GM23338 (cell line): ENCODE measurements around the gene USP17L12. TPM values are rescaled to one million over a fixed set of nuclear protein-coding genes. Genes with fewer than 3 reads are reported as not detected.
"Not testable (repeated sequence)": the region's sequence is repeated elsewhere in the genome, so short reads cannot be mapped to it uniquely, and the experiment has no call there.

Source experiments
- ATAC-seq: fragments of 200-7000 bp; cut with Tn5 transposase; 3 replicates; pipeline ENCODE4 v1.9.1; 2020
- DNase-seq: peaks from one replicate; pipeline ENCODE4 v3.0.0-alpha.2; 2015; ENCODE audit warnings: low spot score
- H2AFZ ChIP-seq: fragments of 200-600 bp; sonication (generic); 2 replicates; pipeline ENCODE4 v1.8.0; 2016; ENCODE audit warnings: antibody characterized with exemption, mild to moderate bottlenecking, moderate library complexity
- H3F3A ChIP-seq: fragments of 200-600 bp; sonication (generic); replicated peaks from 2 replicates; pipeline ENCODE4 v1.8.0; 2017; ENCODE audit warnings: antibody characterized with exemption, mixed run types, low read depth
- H3K27ac ChIP-seq: fragments of 200-600 bp; sonication (generic); 2 replicates; pipeline ENCODE4 v1.6.1; 2016; ENCODE audit warnings: low read depth
- H3K27me3 ChIP-seq: fragments of 200-600 bp; sonication (generic); 2 replicates; pipeline ENCODE4 v1.8.0; 2016; ENCODE audit warnings: mild to moderate bottlenecking, mixed run types, moderate library complexity; ENCODE audit not compliant: insufficient read depth
- H3K36me3 ChIP-seq: fragments of 200-600 bp; sonication (generic); 2 replicates; pipeline ENCODE4 v1.8.0; 2016; ENCODE audit warnings: mild to moderate bottlenecking; ENCODE audit not compliant: insufficient read depth
- H3K4me1 ChIP-seq: fragments of 200-600 bp; sonication (generic); 2 replicates; pipeline ENCODE4 v1.8.0; 2016; ENCODE audit warnings: mild to moderate bottlenecking, moderate library complexity; ENCODE audit not compliant: insufficient read depth
- H3K4me2 ChIP-seq: fragments of 200-600 bp; sonication (generic); 2 replicates; pipeline ENCODE4 v1.7.1; 2017; ENCODE audit warnings: mixed run types
- H3K4me3 ChIP-seq: fragments of 200-600 bp; sonication (generic); 2 replicates; pipeline ENCODE4 v1.6.1; 2016; ENCODE audit warnings: mixed run types
- H3K79me2 ChIP-seq: fragments of 200-600 bp; sonication (generic); replicated peaks from 2 replicates; pipeline ENCODE4 v1.8.0; 2017; ENCODE audit warnings: mild to moderate bottlenecking; ENCODE audit not compliant: insufficient read depth
- H3K9me2 ChIP-seq: fragments of 200-600 bp; sonication (generic); 2 replicates; pipeline ENCODE4 v1.8.0; 2017; ENCODE audit not compliant: insufficient read depth
- H4K20me1 ChIP-seq: fragments of 200-600 bp; sonication (generic); replicated peaks from 2 replicates; pipeline ENCODE4 v1.8.0; 2017; ENCODE audit warnings: mild to moderate bottlenecking; ENCODE audit not compliant: insufficient read depth
- H3K27ac Mint-ChIP-seq: 2 replicates; pipeline ENCODE4 v1.8.0; 2020; ENCODE audit warnings: inconsistent platforms, mild to moderate bottlenecking, moderate library complexity, mixed read lengths
- H3K27me3 Mint-ChIP-seq: 3 replicates; pipeline ENCODE4 v1.8.0; 2022; ENCODE audit warnings: low read depth, mild to moderate bottlenecking, moderate library complexity, mixed read lengths, inconsistent platforms; ENCODE audit not compliant: insufficient read depth, poor library complexity
- H3K36me3 Mint-ChIP-seq: 3 replicates; pipeline ENCODE4 v1.8.0; 2021; ENCODE audit warnings: low read depth, mild to moderate bottlenecking, inconsistent platforms, moderate library complexity, mixed read lengths
- H3K4me1 Mint-ChIP-seq: 3 replicates; pipeline ENCODE4 v1.8.0; 2020; ENCODE audit warnings: mild to moderate bottlenecking, inconsistent platforms, mixed read lengths
- H3K4me3 Mint-ChIP-seq: 3 replicates; pipeline ENCODE4 v1.8.0; 2021; ENCODE audit warnings: moderate library complexity, mild to moderate bottlenecking, inconsistent platforms, mixed read lengths
- H3K9me3 Mint-ChIP-seq: 3 replicates; pipeline ENCODE4 v1.8.0; 2020; ENCODE audit warnings: moderate library complexity, mild to moderate bottlenecking, inconsistent platforms, mixed read lengths
- long read RNA-seq: library from polyadenylated mRNA; unstranded; transcript quantifications from one replicate; pipeline ENCODE4 v2.0.0, GENCODE V29; 2020; ENCODE audit not compliant: unreplicated experiment
- polyA plus RNA-seq: library from polyadenylated mRNA; unstranded; fragments of >200 nt; fragmentation: Nextera tagmentation; extraction: Ambion mirVana; gene quantifications from 2 replicates; pipeline ENCODE4 v1.2.1, GENCODE V29; 2016
- total RNA-seq: library from RNA; depleted of rRNA; stranded (reverse); fragments of >200 nt; shearing (Covaris generic); gene quantifications from 2 replicates; pipeline ENCODE4 v1.2.3, GENCODE V29; 2014; rRNA removed

Gene USP17L12
- total RNA-seq (not detected in 2 replicates), polyA plus RNA-seq (not detected in 2 replicates)
- long read RNA-seq = 0 reads

DNA sequence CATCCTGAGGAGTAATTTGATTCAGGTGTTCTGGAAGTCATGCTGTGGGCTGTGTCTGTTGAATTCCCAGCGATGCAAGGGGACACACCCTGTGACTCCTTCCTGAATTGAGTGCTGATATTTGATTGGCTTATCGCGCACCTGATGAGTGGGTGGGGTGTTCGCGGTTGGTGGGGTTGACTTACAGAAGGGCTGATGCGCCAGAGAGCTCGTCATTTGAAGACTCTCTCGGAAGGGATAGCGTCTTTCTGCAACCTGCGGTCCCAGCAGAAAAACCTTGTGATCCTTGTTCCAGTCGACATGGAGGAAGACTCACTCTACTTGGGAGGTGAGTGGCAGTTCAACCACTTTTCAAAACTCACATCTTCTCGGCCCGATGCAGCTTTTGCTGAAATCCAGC is at the start of gene USP17L12:
TSS of gene USP17L12 (plus strand) at position 301 of the 400 bp plus-strand sequence. CDS start at position 301, 0 bp downstream.
- H3K4me1 Mint-ChIP-seq, DNase-seq, H3K4me3 Mint-ChIP-seq, ATAC-seq, H3K79me2 ChIP-seq, H2AFZ ChIP-seq, H3K27me3 ChIP-seq, H3K36me3 Mint-ChIP-seq, H3K9me3 Mint-ChIP-seq, H3K27ac ChIP-seq, H3K9me2 ChIP-seq, H3K36me3 ChIP-seq, H3K27ac Mint-ChIP-seq, H4K20me1 ChIP-seq, H3K4me1 ChIP-seq, H3K4me3 ChIP-seq, H3F3A ChIP-seq, H3K27me3 Mint-ChIP-seq, H3K4me2 ChIP-seq: not testable (repeated sequence)

DNA sequence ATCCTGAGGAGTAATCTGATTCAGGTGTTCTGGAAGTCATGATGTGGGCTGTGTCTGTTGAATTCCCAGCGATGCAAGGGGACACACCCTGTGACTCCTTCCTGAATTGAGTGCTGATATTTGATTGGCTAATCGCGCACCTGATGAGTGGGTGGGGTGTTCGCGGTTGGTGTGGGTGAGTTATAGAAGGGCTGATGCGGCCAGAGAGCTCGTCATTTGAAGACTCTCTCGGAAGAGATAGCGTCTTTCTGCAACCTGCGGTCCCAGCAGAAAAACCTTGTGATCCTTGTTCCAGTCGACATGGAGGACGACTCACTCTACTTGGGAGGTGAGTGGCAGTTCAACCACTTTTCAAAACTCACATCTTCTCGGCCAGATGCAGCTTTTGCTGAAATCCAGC is 9.6 kb upstream of the USP17L12 start, which contains the start of gene USP17L10:
TSS of gene USP17L10 (plus strand) at position 301 of the 400 bp plus-strand sequence. CDS start at position 301, 0 bp downstream.
- not testable (repeated sequence) for H3K27ac Mint-ChIP-seq, H3K4me2 ChIP-seq, H3K4me1 Mint-ChIP-seq

DNA sequence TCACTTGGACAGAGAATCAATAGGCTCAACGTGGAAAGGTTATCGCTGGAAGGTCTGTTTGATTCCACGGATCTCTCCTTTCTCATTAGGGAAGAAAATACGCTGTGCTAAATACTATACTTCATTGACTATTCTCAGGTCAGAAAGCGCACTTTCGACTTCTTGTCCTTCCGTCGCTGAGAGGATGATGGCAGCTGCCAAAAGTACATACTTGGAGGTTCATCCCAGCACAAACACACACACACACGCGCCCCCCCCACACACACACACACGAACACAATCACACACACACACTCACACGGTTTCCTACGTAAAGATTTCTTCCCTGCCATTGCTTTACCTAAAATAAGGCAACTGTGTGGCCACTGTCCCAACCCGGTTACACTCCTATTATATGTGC is 5.3 kb upstream of the USP17L12 start:
- not testable (repeated sequence) for ATAC-seq, H3K4me2 ChIP-seq, H2AFZ ChIP-seq, H3K79me2 ChIP-seq, H3K36me3 ChIP-seq, H3K4me3 ChIP-seq, H3K9me2 ChIP-seq, H3K27ac ChIP-seq, H3K4me1 ChIP-seq, H3K36me3 Mint-ChIP-seq, DNase-seq, H3K9me3 Mint-ChIP-seq, H3K4me3 Mint-ChIP-seq, H4K20me1 ChIP-seq, H3F3A ChIP-seq, H3K4me1 Mint-ChIP-seq, H3K27ac Mint-ChIP-seq, H3K27me3 ChIP-seq, H3K27me3 Mint-ChIP-seq

More for the DNA sequence above, 9.6 kb upstream of the USP17L12 start, which contains the start of gene USP17L10:
- not testable (repeated sequence) for H3K4me1 ChIP-seq, H3K27ac ChIP-seq, H3K9me2 ChIP-seq, H3K27me3 Mint-ChIP-seq, DNase-seq, H4K20me1 ChIP-seq, H3K36me3 ChIP-seq, H3K27me3 ChIP-seq, H3K4me3 Mint-ChIP-seq, H3K9me3 Mint-ChIP-seq, ATAC-seq, H3K79me2 ChIP-seq, H3K4me3 ChIP-seq, H2AFZ ChIP-seq, H3K36me3 Mint-ChIP-seq, H3F3A ChIP-seq

- H4K20me1 ChIP-seq, H3K4me1 Mint-ChIP-seq, H3K36me3 ChIP-seq, H3K27me3 ChIP-seq, H2AFZ ChIP-seq, H3K27ac ChIP-seq, H3K27me3 Mint-ChIP-seq, H3K4me3 ChIP-seq, ATAC-seq, H3K27ac Mint-ChIP-seq, H3K79me2 ChIP-seq, H3K36me3 Mint-ChIP-seq, H3K9me3 Mint-ChIP-seq, H3F3A ChIP-seq, H3K4me2 ChIP-seq, H3K4me1 ChIP-seq, H3K4me3 Mint-ChIP-seq, H3K9me2 ChIP-seq, DNase-seq: not testable (repeated sequence)
Observed at GRCh38 chr4:9215105-9215504, 4.8 kb upstream of the USP17L12 start, which contains the start of gene USP17L11. Gene USP17L11, plus strand, starts transcription at chr4:9215405. Its CDS starts 0 bp downstream, at chr4:9215405.

- H3K4me2 ChIP-seq, H3K4me3 ChIP-seq, H3F3A ChIP-seq, H2AFZ ChIP-seq, DNase-seq, H3K79me2 ChIP-seq, H3K4me3 Mint-ChIP-seq, H3K27ac Mint-ChIP-seq, ATAC-seq, H3K36me3 ChIP-seq, H3K4me1 ChIP-seq, H3K4me1 Mint-ChIP-seq, H3K9me2 ChIP-seq, H3K9me3 Mint-ChIP-seq, H3K36me3 Mint-ChIP-seq, H3K27me3 ChIP-seq, H3K27me3 Mint-ChIP-seq, H4K20me1 ChIP-seq, H3K27ac ChIP-seq: not testable (repeated sequence)
Observed at GRCh38 chr4:9224596-9224995, 4.6 kb downstream of the USP17L12 start, which contains the start of gene USP17L13. Gene USP17L13, plus strand, starts transcription at chr4:9224896. Its CDS starts 0 bp downstream, at chr4:9224896.
